ENCODE measurements around the gene INO80.

The INO80 gene

GRCh38 chr15:40957041-40957555 lies 159.0 kb downstream of the INO80 start:
- Histone ChIP-seq H2AFZ (ENCODE audit: low read depth, low read length) (no peak overlapping the region), H3K9ac (ENCODE audit: low read length) (no peak overlapping the region), H3K27me3 (ENCODE audit: low read depth, low read length) (no peaks in the 10 kb centered on the region), H3K4me1 (ENCODE audit: low read length) (peaks cover 9% of the 10 kb centered on the region), H3K4me3 (ENCODE audit: low read length) (no peak overlapping the region), H3K4me2 (ENCODE audit: low read length) (no peak overlapping the region), H3K79me2 (ENCODE audit: low read length) (no peaks in the 10 kb centered on the region), H3K27ac (ENCODE audit: low read length) (no peak overlapping the region), H3K9me3 (ENCODE audit: insufficient read depth, low read length) (no peaks in the 10 kb centered on the region), H3K36me3 (replicated peaks; ENCODE audit: low read depth, low read length) (peaks cover 3% of the 10 kb centered on the region), H4K20me1 (ENCODE audit: insufficient read depth, low read length) (no peaks in the 10 kb centered on the region)
- no peak for TF ChIP-seq EZH2phosphoT487 (IDR thresholded peaks at IDR 0.05; ENCODE audit: low read depth)
- TF ChIP-seq CTCF (IDR thresholded peaks at IDR 0.05; ENCODE audit: low read depth, low read length) = no peak

GRCh38 chr15:40956541-40956982 lies 159.5 kb downstream of the INO80 start:
- H3K79me2 ChIP-seq (ENCODE audit: low read length) = no peaks in the 10 kb centered on the region
- no peak overlapping the region for H2AFZ ChIP-seq (ENCODE audit: low read depth, low read length)
- H3K27me3 ChIP-seq (ENCODE audit: low read depth, low read length) = no peaks in the 10 kb centered on the region
- peaks cover 3% of the 10 kb centered on the region for H3K36me3 ChIP-seq (replicated peaks; ENCODE audit: low read depth, low read length)
- no peaks in the 10 kb centered on the region for H4K20me1 ChIP-seq (ENCODE audit: insufficient read depth, low read length)
- H3K4me3 ChIP-seq (ENCODE audit: low read length) = no peak overlapping the region
- no peak overlapping the region for H3K27ac ChIP-seq (ENCODE audit: low read length)
- no peaks in the 10 kb centered on the region for H3K9me3 ChIP-seq (ENCODE audit: insufficient read depth, low read length)
- peaks cover 14% of the 10 kb centered on the region for H3K4me1 ChIP-seq (ENCODE audit: low read length)
- H3K4me2 ChIP-seq (ENCODE audit: low read length) = no peak overlapping the region
- no peak overlapping the region for H3K9ac ChIP-seq (ENCODE audit: low read length)
- no peak for TF ChIP-seq CTCF (IDR thresholded peaks at IDR 0.05; ENCODE audit: low read depth, low read length)
- no peak for TF ChIP-seq EZH2phosphoT487 (IDR thresholded peaks at IDR 0.05; ENCODE audit: low read depth)

GRCh38 chr15:40955930-40956540 lies 160.0 kb downstream of the INO80 start:
- Histone ChIP-seq H3K9ac (ENCODE audit: low read length) (no peak overlapping the region), H4K20me1 (ENCODE audit: insufficient read depth, low read length) (no peaks in the 10 kb centered on the region), H3K4me2 (ENCODE audit: low read length) (no peak overlapping the region)

More at GRCh38 chr15:40955930-40956540, 160.0 kb downstream of the INO80 start:
- TF ChIP-seq EZH2phosphoT487 (IDR thresholded peaks at IDR 0.05; ENCODE audit: low read depth) (no peak), CTCF (IDR thresholded peaks at IDR 0.05; ENCODE audit: low read depth, low read length) (no peak)
- Histone ChIP-seq H3K4me1 (ENCODE audit: low read length) (peaks cover 14% of the 10 kb centered on the region), H3K9me3 (ENCODE audit: insufficient read depth, low read length) (no peaks in the 10 kb centered on the region), H3K36me3 (replicated peaks; ENCODE audit: low read depth, low read length) (peaks cover 3% of the 10 kb centered on the region), H2AFZ (ENCODE audit: low read depth, low read length) (no peak overlapping the region), H3K27me3 (ENCODE audit: low read depth, low read length) (no peaks in the 10 kb centered on the region), H3K79me2 (ENCODE audit: low read length) (no peaks in the 10 kb centered on the region), H3K4me3 (ENCODE audit: low read length) (no peak overlapping the region), H3K27ac (ENCODE audit: low read length) (no peak overlapping the region)
